ENCODE measurements around the gene BRSK2.

GRCh38 chr11:1480555-1481482, 91.1 kb downstream of the BRSK2 start:
- TF ChIP-seq CTCF (IDR thresholded peaks at IDR 0.05) (no peak), POLR2AphosphoS5 (IDR thresholded peaks at IDR 0.05) (no peak), EP300 (IDR thresholded peaks at IDR 0.05) (no peak), POLR2A (IDR thresholded peaks at IDR 0.05) (no peak)
